Epithelial cell of esophagus (primary cell): ENCODE results near the gene SPINDOC.

Source experiments
- DNase-seq: peaks from one replicate; pipeline ENCODE4 v3.0.0; 2010; ENCODE audit warnings: low read depth
- H3K4me3 ChIP-seq: 2 replicates; pipeline ENCODE4 v1.5.1; 2011; ENCODE audit warnings: mild to moderate bottlenecking, low read length, control low read depth
- TF ChIP-seq, protein P1 (sequence below): IDR thresholded peaks from 2 replicates; pipeline ENCODE4 v1.5.1; 2011; ENCODE audit warnings: low read depth, mild to moderate bottlenecking, low read length, control low read depth, inconsistent platforms; ENCODE audit not compliant: insufficient read depth; ENCODE audit errors: missing control alignments

SPINDOC gene

DNA sequence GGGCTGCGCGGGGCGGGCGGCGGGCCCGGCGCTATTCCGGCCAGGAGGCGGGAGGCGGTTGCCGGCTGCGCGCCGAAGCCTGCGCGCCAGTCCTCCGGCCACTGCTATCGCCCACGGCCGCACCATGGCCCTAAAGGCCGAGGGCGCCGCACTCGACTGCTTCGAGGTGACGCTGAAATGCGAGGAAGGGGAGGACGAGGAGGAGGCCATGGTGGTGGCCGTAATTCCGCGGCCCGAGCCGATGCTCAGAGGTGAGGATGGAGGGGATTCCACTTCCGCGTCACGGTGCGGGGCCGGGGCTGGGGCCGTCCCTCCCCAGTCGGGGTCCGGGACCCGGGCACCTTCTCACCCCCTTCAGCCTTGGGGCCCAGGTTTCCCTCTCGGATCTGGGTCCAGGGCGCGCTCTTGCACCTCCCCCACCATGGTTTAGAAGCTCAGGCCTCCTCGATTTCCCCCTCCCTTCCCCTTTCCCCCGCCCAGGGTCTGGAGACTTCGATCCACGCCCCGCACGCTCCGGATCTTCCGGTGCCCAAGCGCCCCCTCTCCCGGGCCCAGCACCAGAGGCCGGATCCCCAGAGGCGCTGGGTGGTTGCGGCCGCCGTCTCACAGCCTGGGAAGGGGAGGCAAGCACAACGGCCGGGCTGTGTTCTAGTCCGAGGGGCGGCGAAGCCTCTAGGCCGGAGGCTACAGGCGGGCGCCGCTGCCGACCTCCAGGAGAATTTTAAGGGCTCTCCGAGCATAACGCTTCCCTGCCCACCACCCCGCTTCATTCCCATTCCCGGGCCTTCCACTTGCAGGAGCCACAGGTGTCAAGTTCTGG, 517 bp downstream of the SPINDOC start:
- peak; percentile 37 for DNase-seq
- H3K4me3 ChIP-seq: peak overlapping the region; percentile 77
- TF ChIP-seq, protein P1, sequence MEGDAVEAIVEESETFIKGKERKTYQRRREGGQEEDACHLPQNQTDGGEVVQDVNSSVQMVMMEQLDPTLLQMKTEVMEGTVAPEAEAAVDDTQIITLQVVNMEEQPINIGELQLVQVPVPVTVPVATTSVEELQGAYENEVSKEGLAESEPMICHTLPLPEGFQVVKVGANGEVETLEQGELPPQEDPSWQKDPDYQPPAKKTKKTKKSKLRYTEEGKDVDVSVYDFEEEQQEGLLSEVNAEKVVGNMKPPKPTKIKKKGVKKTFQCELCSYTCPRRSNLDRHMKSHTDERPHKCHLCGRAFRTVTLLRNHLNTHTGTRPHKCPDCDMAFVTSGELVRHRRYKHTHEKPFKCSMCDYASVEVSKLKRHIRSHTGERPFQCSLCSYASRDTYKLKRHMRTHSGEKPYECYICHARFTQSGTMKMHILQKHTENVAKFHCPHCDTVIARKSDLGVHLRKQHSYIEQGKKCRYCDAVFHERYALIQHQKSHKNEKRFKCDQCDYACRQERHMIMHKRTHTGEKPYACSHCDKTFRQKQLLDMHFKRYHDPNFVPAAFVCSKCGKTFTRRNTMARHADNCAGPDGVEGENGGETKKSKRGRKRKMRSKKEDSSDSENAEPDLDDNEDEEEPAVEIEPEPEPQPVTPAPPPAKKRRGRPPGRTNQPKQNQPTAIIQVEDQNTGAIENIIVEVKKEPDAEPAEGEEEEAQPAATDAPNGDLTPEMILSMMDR: no peak

DNA sequence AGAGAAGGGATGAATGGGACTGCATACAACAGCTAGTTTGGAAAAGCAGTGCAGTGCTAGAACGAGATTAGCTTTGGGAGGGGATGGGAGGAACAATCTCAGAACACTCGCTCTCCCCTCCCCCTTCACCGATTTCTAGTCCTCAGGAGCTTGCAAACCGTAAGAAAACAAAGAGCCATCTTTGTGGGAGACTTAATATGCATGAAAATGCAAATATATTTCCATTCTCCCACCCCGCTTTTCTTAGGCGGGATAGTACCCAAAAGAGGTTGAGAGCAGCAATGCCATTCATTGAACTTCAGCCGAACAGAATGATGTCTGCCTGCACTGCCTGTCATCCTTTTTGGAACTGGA, 1.1 kb downstream of the SPINDOC start:
- no peak for DNase-seq
- TF ChIP-seq, protein P1: no peak
- peak overlapping the region; percentile 77 for H3K4me3 ChIP-seq

DNA sequence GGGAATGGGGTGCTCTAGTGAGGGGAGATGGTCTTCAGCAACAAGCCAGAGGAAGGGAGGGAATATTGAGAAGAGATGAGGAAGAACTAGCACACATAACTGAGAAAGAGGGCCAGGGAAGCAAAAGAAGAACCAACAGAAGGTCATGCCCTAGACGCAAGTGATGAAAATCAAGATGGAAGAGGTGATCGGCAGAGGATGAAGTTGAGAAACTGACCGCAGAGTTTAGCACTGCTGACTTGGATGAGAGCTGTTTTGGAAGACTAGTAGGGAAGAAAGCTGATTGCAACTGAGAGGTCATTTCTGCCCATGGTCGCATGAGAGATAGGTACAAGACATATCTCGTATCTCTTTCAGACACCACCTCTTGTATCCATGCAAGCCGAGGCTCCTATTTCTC, 2.9 kb downstream of the SPINDOC start:
- TF ChIP-seq, protein P1: no peak
- no peak overlapping the region for H3K4me3 ChIP-seq
- no peak for DNase-seq

DNA sequence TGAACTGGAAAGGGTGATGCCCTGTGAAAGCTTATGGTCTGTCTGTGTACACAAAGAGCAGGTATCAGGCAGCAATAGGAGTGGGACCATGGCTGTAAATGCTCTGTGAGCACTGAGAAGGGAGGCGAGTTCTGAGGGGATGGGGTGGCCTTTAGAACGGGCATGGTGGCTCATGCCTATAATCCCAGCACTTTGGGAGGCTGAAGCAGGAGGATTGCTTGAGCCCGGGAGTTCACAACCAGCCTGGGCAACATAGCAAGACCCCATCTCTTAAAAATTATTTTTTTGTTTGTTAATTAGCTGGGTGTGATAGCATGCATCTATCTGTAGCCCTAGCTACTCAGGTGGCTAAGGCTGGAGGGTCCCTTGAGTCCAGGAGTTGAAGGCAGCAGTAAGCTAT, 3.5 kb downstream of the SPINDOC start:
- TF ChIP-seq, protein P1: no peak
- no peak for DNase-seq
- no peak overlapping the region for H3K4me3 ChIP-seq

DNA sequence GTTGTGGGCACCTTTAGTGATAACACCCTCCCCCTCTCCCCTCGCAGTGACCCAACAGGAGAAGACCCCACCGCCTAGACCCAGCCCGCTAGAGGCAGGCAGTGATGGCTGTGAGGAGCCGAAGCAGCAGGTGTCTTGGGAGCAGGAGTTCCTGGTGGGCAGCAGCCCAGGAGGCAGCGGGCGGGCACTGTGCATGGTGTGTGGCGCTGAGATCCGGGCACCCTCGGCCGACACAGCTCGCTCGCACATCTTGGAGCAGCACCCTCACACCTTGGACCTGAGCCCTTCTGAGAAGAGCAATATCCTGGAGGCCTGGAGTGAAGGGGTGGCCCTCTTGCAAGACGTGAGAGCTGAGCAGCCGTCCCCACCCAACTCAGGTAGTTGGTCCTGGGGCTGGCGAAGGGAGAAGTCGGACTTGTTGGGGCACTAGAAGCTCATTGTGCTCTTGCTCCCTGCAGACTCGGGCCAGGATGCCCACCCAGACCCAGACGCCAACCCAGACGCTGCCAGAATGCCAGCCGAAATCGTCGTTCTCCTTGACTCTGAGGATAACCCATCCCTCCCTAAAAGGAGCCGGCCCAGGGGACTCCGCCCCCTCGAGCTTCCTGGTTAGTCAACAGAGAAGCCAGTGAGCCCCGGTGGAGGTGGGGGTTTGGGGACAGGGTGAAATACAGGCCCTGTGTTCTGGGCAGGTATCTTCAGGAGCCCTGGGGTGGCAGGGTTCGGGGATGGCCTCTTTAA, 4.7 kb downstream of the SPINDOC start:
- TF ChIP-seq, protein P1: no peak
- H3K4me3 ChIP-seq: no peak overlapping the region
- no peak for DNase-seq

DNA sequence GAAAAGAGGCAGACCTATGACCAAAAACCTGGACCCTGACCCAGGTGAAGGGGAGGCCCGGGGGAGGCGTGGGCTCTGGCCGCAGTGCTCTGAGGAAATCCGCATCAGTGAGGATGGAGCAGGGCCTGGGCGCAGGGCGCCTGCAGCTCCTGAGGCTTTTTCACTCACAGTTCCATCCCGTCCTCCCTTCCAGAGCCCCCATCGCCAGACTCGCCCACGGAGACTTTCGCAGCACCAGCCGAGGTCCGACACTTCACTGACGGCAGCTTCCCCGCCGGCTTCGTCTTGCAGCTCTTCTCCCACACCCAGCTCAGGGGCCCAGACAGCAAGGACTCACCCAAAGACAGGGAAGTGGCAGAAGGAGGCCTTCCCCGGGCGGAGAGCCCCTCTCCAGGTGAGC, 5.4 kb downstream of the SPINDOC start:
- TF ChIP-seq, protein P1: no peak
- DNase-seq: no peak
- no peak overlapping the region for H3K4me3 ChIP-seq
